ENCODE results near the gene RPL29.
A peak's percentile ranks its signal among the peaks of the same experiment; 100 is the strongest.

Gene RPL29

DNA sequence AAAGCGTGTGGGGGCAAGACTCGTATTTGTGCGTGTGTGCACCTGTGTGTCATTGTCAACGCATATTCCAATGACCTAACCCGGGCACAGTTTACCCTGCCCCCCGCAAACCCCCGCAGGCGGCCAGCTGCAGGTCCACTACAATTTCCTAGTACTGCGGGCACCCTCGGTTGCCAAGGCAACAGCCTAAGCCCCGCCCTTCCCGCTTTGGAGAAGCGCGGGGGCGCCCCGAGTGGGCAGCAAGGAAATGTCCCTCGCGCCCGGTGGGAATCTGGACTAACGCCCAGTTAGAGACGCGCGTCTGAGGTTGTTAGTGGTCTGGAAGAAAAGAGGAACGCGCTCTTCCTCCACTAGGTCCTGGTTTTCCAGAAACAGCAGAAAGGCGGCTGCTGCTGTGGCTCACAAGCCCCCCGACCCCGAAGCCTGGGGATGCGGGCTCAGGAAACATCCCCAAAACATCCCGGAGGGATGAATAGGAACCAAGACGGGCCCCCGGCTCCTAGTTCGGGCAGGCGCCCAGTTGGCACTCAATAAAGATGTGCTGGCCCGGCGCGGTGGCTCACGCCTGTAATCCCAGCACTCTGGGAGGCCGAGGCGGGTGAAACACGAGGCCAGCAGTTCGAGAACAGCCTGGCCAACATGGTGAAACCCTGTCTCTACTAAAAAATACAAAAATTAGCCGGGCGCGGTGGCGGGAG lies 19.7 kb downstream of the RPL29 start:
- DNase-seq (ENCODE audit: low spot score): no peak
- H3K9me3 Mint-ChIP-seq: no peaks in the 10 kb centered on the region

GRCh38 chr3:51974963-51975851 lies 20.5 kb downstream of the RPL29 start, which contains the start of gene ABHD14A:
ABHD14A (plus strand) TSS chr3:51975064; CDS start chr3:51975136, 72 bp downstream.
- Mint-ChIP-seq H3K4me1 (ENCODE audit: low read depth) (peaks cover 24% of the 10 kb centered on the region), H3K27ac (peak within 1 kb of the TSS; percentile 91), H3K27me3 (ENCODE audit: low read depth) (no peaks in the 10 kb centered on the region), H3K9me3 (no peaks in the 10 kb centered on the region), H3K36me3 (ENCODE audit: low read depth) (peaks cover 2% of the 10 kb centered on the region), H3K4me3 (peak within 1 kb of the TSS; percentile 98)
- DNase-seq (ENCODE audit: low spot score): peak; percentile 83

More for the DNA sequence above, 19.7 kb downstream of the RPL29 start:
- Mint-ChIP-seq H3K27ac (peak overlapping the region; percentile 91), H3K27me3 (ENCODE audit: low read depth) (no peaks in the 10 kb centered on the region), H3K36me3 (ENCODE audit: low read depth) (peaks cover 3% of the 10 kb centered on the region), H3K4me1 (ENCODE audit: low read depth) (peaks cover 26% of the 10 kb centered on the region), H3K4me3 (peak overlapping the region; percentile 96)

DNA sequence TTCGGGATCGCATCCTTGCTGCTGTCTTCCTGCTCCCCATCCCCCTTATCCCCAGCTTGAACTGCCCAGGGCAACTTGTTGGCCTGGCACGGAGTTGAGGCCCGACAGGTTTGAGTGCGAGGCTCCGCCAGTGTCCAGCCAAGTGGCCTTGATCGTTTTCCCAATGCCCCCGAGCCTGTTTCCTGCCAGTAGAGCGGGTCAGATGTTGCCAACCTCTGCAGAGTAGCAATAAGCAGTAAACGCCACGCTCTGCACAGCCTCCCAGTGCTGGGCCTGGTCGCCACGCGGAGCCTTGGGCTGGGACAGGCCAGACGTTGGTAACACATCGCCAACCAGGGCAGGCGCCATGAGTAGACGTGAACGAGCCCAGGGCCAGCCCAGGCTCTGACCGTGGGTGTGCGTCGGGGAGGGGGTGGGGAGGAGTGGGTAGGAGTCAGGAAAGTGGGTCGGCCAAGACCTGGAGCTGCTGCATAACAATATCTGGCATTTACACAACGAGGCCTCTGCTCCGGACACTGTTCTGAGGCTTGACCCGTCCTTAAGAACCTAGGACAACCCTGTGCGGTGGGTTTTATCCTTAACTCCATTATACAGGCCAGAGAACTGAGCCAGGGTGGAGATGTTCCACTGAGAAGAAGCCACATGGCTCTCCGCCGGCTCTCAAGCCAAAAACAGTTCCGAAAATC lies 21.3 kb downstream of the RPL29 start:
- DNase-seq (ENCODE audit: low spot score): no peak
- H3K27me3 Mint-ChIP-seq (ENCODE audit: low read depth): no peaks in the 10 kb centered on the region
- H3K9me3 Mint-ChIP-seq: no peaks in the 10 kb centered on the region
- H3K4me3 Mint-ChIP-seq: peak overlapping the region; percentile 98
- H3K27ac Mint-ChIP-seq: peak overlapping the region; percentile 84
- H3K36me3 Mint-ChIP-seq (ENCODE audit: low read depth): peaks cover 2% of the 10 kb centered on the region
- peaks cover 24% of the 10 kb centered on the region for H3K4me1 Mint-ChIP-seq (ENCODE audit: low read depth)

DNA sequence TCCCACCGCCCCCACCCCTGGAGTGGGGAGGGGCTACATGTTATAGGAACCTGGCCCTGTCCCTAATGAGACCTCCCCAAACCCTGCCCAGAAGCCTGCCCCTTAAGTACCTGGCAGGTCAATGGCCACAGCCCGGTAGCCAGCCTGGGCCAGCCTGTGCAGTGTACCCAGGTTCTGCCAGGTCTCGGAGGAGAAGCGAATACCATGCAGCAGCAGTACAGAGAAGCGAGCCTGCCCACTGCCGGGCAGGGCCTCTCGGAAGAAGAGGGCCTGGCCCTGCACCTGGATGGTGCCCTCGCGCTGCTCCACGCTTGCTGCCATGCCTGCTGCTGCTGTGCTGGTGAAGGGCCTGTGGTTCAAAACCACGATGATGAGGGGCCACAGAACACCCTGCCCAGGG lies 24.3 kb downstream of the RPL29 start:
- no peak for DNase-seq (ENCODE audit: low spot score)
- no peaks in the 10 kb centered on the region for H3K9me3 Mint-ChIP-seq
- peaks cover 22% of the 10 kb centered on the region for H3K4me1 Mint-ChIP-seq (ENCODE audit: low read depth)
- H3K36me3 Mint-ChIP-seq (ENCODE audit: low read depth): peaks cover 4% of the 10 kb centered on the region
- no peaks in the 10 kb centered on the region for H3K27me3 Mint-ChIP-seq (ENCODE audit: low read depth)
- no peak overlapping the region for H3K4me3 Mint-ChIP-seq
- H3K27ac Mint-ChIP-seq: no peak overlapping the region

DNA sequence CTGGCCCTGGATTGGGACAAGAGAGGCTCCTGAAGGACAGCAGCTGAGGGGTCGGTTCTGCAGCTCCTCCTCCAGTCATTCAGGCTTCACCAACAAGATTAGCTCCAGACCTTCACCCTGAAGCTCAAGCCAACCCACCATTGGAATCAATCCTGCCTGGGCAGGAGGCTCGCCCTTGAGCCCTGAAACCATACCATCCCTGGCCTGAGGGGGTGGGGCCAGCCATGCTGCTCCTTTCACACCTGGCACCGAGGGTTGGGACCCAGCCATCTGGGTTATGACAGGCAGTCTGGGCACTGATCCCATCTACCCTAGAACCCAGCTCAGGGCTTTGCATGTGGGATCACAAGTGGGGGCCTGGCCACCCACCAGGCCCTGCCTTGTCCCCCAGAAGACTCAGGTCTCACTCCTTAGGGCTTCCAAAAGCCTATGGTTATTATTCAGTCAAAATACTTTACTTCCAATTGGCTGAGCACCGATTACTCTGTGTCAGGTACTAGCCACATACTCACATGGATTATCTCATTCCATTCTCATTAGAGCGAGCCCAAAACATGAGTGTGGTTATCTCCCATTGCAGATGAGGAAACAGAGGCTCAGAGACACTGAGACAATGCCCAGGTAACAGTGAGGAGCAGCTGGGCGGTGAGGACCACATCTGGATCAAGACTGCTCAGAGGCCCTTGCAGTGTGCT lies 24.9 kb downstream of the RPL29 start:
- Mint-ChIP-seq H3K36me3 (ENCODE audit: low read depth) (peaks cover 4% of the 10 kb centered on the region), H3K4me1 (ENCODE audit: low read depth) (peaks cover 24% of the 10 kb centered on the region), H3K9me3 (no peaks in the 10 kb centered on the region), H3K27me3 (ENCODE audit: low read depth) (no peaks in the 10 kb centered on the region), H3K27ac (no peak overlapping the region), H3K4me3 (no peak overlapping the region)
- DNase-seq (ENCODE audit: low spot score): no peak

- Mint-ChIP-seq H3K36me3 (ENCODE audit: low read depth) (peaks cover 4% of the 10 kb centered on the region), H3K9me3 (no peaks in the 10 kb centered on the region), H3K4me3 (no peak overlapping the region), H3K4me1 (ENCODE audit: low read depth) (peaks cover 18% of the 10 kb centered on the region), H3K27me3 (ENCODE audit: low read depth) (peaks cover 2% of the 10 kb centered on the region), H3K27ac (no peak overlapping the region)
- DNase-seq (ENCODE audit: low spot score): no peak
These were observed 25.9 kb downstream of the RPL29 start for GRCh38 chr3:51969841-51970240.

GRCh38 chr3:51968883-51969678 lies 26.6 kb downstream of the RPL29 start:
- H3K27ac Mint-ChIP-seq: no peak overlapping the region
- no peaks in the 10 kb centered on the region for H3K9me3 Mint-ChIP-seq
- peaks cover 4% of the 10 kb centered on the region for H3K36me3 Mint-ChIP-seq (ENCODE audit: low read depth)
- peaks cover 2% of the 10 kb centered on the region for H3K27me3 Mint-ChIP-seq (ENCODE audit: low read depth)
- H3K4me3 Mint-ChIP-seq: peak overlapping the region; percentile 71
- DNase-seq (ENCODE audit: low spot score): no peak
- peaks cover 12% of the 10 kb centered on the region for H3K4me1 Mint-ChIP-seq (ENCODE audit: low read depth)

DNA sequence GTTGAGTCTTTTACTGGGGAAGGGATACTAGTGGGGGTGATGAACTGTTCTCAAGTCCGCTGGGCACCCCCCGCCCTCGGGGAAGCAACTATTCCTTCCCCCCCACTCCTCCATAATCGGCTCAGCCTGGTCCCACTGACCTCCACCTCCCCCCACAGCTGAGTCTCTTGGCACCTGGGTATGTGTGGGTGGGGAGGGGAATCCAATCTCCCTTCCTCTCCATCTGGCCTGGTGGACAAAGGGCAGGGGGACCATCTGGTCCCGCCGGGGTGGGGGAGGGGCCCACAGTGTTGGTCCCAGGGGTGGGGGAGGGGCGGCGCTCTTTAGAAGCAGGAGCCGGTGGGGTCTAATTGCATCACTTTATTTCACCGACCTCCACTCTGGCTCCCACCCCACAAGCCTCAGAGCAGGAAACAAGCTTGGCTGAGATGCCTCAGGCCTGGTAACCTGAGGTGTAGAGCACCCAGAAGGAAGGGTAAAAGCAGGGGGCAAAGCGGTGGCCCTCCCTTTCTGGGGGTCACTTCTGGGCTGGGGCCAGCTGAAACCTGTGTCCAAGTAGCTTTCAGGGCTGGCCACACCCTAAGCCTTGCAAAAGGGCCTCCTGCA lies 27.4 kb downstream of the RPL29 start:
- Mint-ChIP-seq H3K36me3 (ENCODE audit: low read depth) (peaks cover 3% of the 10 kb centered on the region), H3K4me1 (ENCODE audit: low read depth) (peaks cover 8% of the 10 kb centered on the region), H3K4me3 (peak overlapping the region; percentile 89), H3K27ac (peak overlapping the region; percentile 79), H3K9me3 (no peaks in the 10 kb centered on the region), H3K27me3 (ENCODE audit: low read depth) (peaks cover 2% of the 10 kb centered on the region)
- no peak for DNase-seq (ENCODE audit: low spot score)

- Mint-ChIP-seq H3K4me3 (peak within 1 kb of the TSS; percentile 89), H3K27ac (peak within 1 kb of the TSS; percentile 79), H3K27me3 (ENCODE audit: low read depth) (peaks cover 2% of the 10 kb centered on the region), H3K4me1 (ENCODE audit: low read depth) (peaks cover 8% of the 10 kb centered on the region), H3K36me3 (ENCODE audit: low read depth) (peaks cover 3% of the 10 kb centered on the region), H3K9me3 (no peaks in the 10 kb centered on the region)
- peak; percentile 31 for DNase-seq (ENCODE audit: low spot score)
These were observed 28.1 kb downstream of the RPL29 start, which contains the start of gene PCBP4 for GRCh38 chr3:51967384-51968169. PCBP4 (minus strand) TSS chr3:51967454; CDS start chr3:51961240, 6,214 bp downstream.

DNA sequence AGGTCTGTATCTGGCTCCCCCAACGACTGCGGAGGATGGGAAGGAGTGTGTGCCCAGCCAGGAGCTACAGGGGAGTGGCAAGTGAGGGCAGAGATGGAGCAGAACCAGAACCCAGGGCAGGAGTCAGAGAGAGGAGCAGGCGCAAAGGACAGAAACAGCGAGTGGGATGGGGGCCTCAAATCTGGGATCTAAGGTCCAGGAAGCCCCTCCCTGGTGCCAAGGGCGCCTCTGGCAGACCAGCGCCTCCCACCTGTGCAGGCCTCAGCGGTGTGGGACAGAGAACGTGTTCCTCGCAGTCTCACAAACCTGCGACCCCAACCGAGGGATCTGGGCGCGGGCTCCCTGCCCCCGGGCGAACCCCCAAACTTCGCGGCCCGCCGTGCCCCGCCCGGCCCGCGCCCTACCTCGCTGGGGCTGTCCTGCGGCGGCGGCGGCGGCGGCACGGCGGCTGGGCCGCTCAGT lies 28.7 kb downstream of the RPL29 start:
- H3K27me3 Mint-ChIP-seq (ENCODE audit: low read depth): peaks cover 2% of the 10 kb centered on the region
- peak overlapping the region; percentile 59 for H3K27ac Mint-ChIP-seq
- peak overlapping the region; percentile 82 for H3K4me3 Mint-ChIP-seq
- DNase-seq (ENCODE audit: low spot score): no peak
- peaks cover 3% of the 10 kb centered on the region for H3K36me3 Mint-ChIP-seq (ENCODE audit: low read depth)
- H3K4me1 Mint-ChIP-seq (ENCODE audit: low read depth): peaks cover 8% of the 10 kb centered on the region
- no peaks in the 10 kb centered on the region for H3K9me3 Mint-ChIP-seq

DNA sequence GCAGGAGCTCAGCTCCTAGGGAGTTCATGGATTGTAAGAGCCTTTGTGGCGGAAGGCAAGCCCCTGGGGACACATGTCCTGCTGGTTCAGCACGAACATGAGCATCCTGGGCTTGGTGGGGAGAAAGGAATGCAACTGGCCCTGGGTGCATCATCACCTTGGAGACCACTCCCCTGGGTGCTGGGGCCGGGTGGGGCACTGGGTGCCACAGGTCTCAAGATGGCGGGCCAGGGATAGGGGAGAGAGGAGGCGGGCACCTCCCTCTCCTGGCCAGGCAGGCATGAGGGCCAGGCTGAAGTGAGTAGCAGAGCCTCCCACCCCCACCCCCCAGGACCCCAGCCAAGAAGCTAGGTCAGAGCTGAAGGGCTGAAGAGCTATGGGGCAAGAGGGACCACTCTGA lies 29.2 kb downstream of the RPL29 start:
- peak overlapping the region; percentile 59 for H3K27ac Mint-ChIP-seq
- peaks cover 2% of the 10 kb centered on the region for H3K27me3 Mint-ChIP-seq (ENCODE audit: low read depth)
- no peak for DNase-seq (ENCODE audit: low spot score)
- H3K36me3 Mint-ChIP-seq (ENCODE audit: low read depth): peaks cover 3% of the 10 kb centered on the region
- peak overlapping the region; percentile 82 for H3K4me3 Mint-ChIP-seq
- H3K4me1 Mint-ChIP-seq (ENCODE audit: low read depth): peaks cover 8% of the 10 kb centered on the region
- no peaks in the 10 kb centered on the region for H3K9me3 Mint-ChIP-seq

- H3K9me3 Mint-ChIP-seq: no peaks in the 10 kb centered on the region
- no peak for DNase-seq (ENCODE audit: low spot score)
- H3K27ac Mint-ChIP-seq: peak overlapping the region; percentile 41
- H3K27me3 Mint-ChIP-seq (ENCODE audit: low read depth): peaks cover 2% of the 10 kb centered on the region
- peaks cover 8% of the 10 kb centered on the region for H3K4me1 Mint-ChIP-seq (ENCODE audit: low read depth)
- H3K4me3 Mint-ChIP-seq: peak overlapping the region; percentile 82
- H3K36me3 Mint-ChIP-seq (ENCODE audit: low read depth): peaks cover 3% of the 10 kb centered on the region
These were observed 29.7 kb downstream of the RPL29 start for GRCh38 chr3:51966016-51966415.

Measured in T-helper 2 cell treated with Interferon-gamma antibody and Interleukin-4, amounts not matched to agents 5 μg/mL and 100 μg/mL, for 36 hours (primary cell).